ENCODE data around the gene CYP26B1.

Gene CYP26B1

DNA sequence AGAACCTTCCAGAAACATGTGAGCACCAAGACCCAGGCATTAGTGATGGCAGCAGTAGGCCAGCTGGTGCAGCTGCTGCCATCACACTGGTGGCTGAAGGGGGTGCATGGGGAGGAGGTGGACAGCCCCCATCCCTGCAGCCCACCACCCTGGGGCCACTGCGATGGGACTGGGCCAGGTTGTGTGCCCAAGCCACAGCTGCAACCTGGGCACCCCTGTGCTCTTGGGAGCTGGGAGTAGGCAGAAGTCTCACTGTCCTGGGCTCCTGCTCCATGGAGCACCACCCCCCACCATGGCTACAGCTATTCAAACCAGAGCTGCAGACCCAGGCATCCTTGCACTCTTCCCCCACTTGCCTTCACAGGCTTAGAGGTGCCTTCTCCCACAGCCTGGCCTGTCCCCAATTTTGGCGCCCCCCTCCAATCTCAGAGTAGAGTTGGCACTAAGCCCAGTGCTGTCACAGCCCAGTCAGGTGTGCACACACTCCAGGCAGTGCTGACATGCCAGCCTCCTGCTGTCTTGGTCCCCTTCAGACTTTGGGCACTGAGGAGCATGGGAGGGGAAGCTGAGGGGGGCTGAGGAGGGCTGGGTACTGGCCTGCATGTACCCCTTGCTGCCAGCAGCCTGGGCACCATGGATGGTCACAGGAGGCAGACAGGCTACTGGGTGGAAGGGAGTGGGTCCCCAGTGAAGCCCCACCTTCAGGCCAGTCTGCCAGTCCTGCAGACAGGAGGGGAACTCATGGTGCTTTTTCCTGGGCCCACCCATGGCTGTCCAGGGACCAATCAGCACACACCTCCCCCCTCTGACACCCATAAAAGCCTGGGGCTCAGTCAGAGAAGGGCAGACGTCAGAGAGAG lies 67.1 kb downstream of the CYP26B1 start:
- DNase-seq = no peak
